Progenitor cell of endocrine pancreas (in vitro differentiated cells): ENCODE measurements around the gene PIGQ. TPM values are rescaled to one million over a fixed set of nuclear protein-coding genes. Genes with fewer than 3 reads are reported as not detected.

Experiments
- DNase-seq: peaks from one replicate; pipeline ENCODE4 v3.0.0; 2021; ENCODE audit warnings: low spot score; ENCODE audit not compliant: unreplicated experiment
- H3K27ac Mint-ChIP-seq: 2 replicates; pipeline ENCODE4 v1.8.0; 2021; ENCODE audit warnings: mild to moderate bottlenecking, moderate library complexity, mixed read lengths
- H3K27me3 Mint-ChIP-seq: 2 replicates; pipeline ENCODE4 v1.8.0; 2021; ENCODE audit warnings: mixed read lengths
- H3K36me3 Mint-ChIP-seq: 2 replicates; pipeline ENCODE4 v1.8.0; 2022; ENCODE audit warnings: mixed read lengths; ENCODE audit not compliant: insufficient read depth
- H3K4me1 Mint-ChIP-seq: 2 replicates; pipeline ENCODE4 v1.8.0; 2021; ENCODE audit warnings: low read depth, mixed read lengths
- H3K4me3 Mint-ChIP-seq: 2 replicates; pipeline ENCODE4 v1.8.0; 2021; ENCODE audit warnings: low read depth, mild to moderate bottlenecking, moderate library complexity, mixed read lengths
- H3K9me3 Mint-ChIP-seq: 2 replicates; pipeline ENCODE4 v1.8.0; 2021; ENCODE audit warnings: low read depth, mixed read lengths
- total RNA-seq: library from RNA; stranded (reverse); gene quantifications from 2 replicates; pipeline ENCODE4 v1.2.1, GENCODE V29; 2021
- TF ChIP-seq, protein P1 (sequence below): fragments of 200-600 bp; sonication (generic); IDR thresholded peaks from one replicate; pipeline ENCODE4 v1.5.0; 2021; ENCODE audit warnings: antibody characterized with exemption, mild to moderate bottlenecking; ENCODE audit not compliant: unreplicated experiment

Gene PIGQ
- total RNA-seq, 1 donor from 2014 or later: 109 TPM

DNA sequence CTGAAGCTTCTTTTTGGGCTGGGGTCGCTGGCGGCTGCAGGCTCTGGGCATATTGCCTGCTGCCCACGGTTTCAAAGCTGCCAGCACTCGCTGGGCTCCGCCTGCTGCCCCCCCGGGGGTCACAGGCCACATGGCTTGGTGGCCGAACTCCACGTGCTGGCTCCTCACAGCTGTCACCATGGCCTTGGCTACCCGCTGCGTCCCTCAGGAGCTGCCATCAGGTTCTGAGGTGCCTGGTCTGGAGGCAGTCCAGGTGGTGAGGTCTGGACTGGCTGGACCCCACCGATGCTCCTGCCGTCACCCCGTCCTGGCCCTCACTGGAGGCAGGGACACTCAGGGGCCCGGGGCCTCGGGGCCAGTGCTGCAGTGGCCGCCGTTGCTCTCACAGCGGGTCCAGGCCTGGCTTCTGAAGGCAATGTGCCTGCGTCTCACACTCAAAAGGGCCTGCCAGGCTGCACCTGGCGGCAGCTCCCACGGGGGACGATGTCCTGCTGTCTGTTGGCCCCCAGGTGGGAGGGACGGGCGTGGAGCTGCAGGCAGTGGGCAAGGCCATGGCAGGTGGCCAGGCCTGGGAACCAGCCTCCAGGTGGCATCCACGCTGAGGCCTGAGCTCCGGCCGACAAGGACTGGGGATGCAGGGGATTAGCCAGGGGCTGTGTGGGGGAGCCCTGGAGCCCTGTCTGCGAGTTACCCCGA, 29.0 kb upstream of the PIGQ start:
- Mint-ChIP-seq H3K27ac (no peak overlapping the region), H3K27me3 (no peaks in the 10 kb centered on the region), H3K4me1 (no peaks in the 10 kb centered on the region), H3K4me3 (no peak overlapping the region), H3K9me3 (no peaks in the 10 kb centered on the region), H3K36me3 (peaks cover 2% of the 10 kb centered on the region)
- TF ChIP-seq, protein P1, sequence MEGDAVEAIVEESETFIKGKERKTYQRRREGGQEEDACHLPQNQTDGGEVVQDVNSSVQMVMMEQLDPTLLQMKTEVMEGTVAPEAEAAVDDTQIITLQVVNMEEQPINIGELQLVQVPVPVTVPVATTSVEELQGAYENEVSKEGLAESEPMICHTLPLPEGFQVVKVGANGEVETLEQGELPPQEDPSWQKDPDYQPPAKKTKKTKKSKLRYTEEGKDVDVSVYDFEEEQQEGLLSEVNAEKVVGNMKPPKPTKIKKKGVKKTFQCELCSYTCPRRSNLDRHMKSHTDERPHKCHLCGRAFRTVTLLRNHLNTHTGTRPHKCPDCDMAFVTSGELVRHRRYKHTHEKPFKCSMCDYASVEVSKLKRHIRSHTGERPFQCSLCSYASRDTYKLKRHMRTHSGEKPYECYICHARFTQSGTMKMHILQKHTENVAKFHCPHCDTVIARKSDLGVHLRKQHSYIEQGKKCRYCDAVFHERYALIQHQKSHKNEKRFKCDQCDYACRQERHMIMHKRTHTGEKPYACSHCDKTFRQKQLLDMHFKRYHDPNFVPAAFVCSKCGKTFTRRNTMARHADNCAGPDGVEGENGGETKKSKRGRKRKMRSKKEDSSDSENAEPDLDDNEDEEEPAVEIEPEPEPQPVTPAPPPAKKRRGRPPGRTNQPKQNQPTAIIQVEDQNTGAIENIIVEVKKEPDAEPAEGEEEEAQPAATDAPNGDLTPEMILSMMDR: no peak
- no peak for DNase-seq

DNA sequence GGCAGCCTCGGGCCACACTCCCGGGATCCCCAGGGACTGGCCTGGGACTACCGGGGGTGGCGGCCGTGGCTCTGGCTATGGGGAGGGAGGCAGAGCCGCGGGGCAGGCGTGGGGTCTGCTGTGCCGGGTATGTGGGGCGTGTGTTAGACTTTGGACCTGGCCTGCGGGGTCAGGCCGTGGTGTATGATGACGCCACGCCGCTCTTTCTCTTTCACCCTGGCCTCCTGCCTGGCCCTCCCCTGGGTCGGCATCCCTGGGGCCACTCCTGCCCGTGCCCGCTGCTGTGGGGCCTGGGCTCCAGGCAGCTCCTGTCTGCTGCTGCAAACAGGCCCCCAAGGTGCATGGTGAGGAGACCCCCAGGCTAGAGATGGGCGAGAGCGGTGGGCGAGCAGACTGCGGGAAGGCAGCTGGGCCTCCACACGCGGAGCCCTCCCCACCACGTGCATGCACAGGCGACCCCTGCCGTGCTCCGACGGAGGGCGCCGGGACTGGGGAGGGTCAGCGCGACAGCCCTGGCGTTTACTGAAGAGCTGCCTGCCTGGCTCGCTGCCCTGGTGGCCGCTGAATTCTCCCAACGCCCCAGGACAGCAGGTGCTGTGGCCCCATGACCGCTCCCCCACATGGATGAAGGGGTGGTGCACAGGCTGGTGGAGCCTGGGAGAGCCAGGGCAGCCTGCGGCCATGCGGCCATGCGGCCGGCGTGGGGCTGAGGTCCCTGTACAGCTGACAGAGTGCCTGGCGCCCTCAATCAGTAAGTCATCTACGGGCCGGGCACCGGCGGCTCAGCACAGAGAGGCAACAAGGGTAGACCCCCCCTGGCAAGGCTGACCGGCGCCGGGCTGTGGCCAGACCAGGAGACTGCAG, 26.2 kb upstream of the PIGQ start:
- H3K36me3 Mint-ChIP-seq: peaks cover 2% of the 10 kb centered on the region
- no peak overlapping the region for H3K4me3 Mint-ChIP-seq
- no peaks in the 10 kb centered on the region for H3K27me3 Mint-ChIP-seq
- H3K9me3 Mint-ChIP-seq: no peaks in the 10 kb centered on the region
- TF ChIP-seq, protein P1: no peak
- no peak overlapping the region for H3K27ac Mint-ChIP-seq
- DNase-seq: no peak
- no peaks in the 10 kb centered on the region for H3K4me1 Mint-ChIP-seq

DNA sequence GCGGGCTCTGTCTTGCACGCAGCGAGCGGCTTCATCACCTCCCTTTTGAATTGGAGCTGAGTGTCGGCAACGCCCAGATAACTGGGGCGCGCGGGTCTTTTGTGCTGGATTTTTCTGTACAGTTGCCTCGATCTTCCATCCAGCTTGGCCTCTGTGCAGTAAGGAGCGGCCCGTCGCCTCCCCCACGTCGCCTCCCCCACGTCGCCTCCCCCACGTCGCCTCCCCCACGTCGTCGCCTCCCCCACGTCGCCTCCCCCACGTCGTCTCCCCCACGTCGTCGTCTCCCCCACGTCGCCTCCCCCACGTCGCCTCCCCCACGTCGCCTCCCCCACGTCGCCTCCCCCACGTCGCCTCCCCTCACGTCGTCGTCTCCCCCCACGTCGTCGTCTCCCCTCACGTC, 25.3 kb upstream of the PIGQ start:
- H3K4me3 Mint-ChIP-seq: no peak overlapping the region
- no peaks in the 10 kb centered on the region for H3K4me1 Mint-ChIP-seq
- no peaks in the 10 kb centered on the region for H3K9me3 Mint-ChIP-seq
- H3K27ac Mint-ChIP-seq: no peak overlapping the region
- H3K27me3 Mint-ChIP-seq: no peaks in the 10 kb centered on the region
- DNase-seq: no peak
- TF ChIP-seq, protein P1: no peak
- H3K36me3 Mint-ChIP-seq: no peaks in the 10 kb centered on the region

DNA sequence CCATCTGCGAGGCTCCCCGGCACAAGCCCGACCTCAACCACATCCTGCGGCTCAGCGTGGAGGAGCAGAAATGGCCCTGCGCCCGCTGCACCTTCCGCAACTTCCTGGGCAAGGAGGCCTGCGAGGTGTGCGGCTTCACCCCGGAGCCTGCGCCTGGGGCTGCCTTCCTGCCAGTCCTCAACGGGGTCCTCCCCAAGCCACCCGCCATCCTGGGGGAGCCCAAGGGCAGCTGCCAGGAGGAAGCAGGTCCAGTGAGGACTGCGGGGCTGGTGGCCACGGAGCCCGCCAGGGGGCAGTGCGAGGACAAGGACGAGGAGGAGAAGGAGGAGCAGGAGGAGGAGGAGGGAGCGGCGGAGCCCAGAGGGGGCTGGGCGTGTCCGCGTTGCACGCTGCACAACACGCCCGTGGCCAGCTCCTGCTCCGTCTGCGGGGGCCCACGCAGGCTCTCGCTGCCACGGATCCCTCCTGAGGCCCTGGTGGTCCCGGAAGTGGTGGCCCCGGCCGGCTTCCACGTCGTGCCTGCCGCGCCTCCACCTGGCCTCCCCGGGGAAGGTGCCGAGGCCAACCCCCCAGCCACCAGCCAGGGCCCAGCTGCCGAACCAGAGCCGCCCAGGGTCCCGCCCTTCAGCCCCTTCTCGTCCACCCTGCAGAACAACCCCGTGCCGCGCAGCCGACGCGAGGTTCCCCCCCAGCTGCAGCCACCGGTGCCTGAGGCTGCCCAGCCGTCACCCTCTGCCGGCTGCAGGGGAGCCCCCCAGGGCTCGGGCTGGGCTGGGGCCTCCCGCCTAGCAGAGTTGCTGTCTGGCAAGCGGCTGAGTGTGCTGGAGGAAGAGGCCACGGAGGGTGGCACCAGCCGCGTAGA, 22.6 kb upstream of the PIGQ start:
- H3K27me3 Mint-ChIP-seq: no peaks in the 10 kb centered on the region
- no peaks in the 10 kb centered on the region for H3K36me3 Mint-ChIP-seq
- H3K4me3 Mint-ChIP-seq: no peak overlapping the region
- TF ChIP-seq, protein P1: peak; percentile 57
- no peak overlapping the region for H3K27ac Mint-ChIP-seq
- DNase-seq: no peak
- no peaks in the 10 kb centered on the region for H3K9me3 Mint-ChIP-seq
- no peaks in the 10 kb centered on the region for H3K4me1 Mint-ChIP-seq

DNA sequence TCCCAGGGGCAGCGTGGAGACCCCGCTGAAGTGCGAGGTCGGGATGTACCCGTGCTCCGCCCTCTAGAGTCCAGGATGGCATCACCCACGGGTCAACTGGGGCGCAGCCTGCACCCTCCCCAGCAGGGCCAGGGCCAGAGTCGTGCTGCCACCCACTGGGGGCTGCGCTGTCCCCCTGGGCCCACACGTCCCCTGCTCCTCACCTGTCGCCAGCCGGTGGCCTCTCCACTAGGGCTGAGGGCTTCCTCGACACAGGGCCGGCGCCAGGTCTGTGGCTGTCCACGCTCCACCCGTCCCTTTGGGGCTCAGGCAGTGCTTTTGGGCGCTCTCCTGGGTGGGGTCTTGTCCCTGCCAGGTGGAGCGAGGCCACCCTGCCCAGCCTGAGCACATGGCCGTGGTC, 21.2 kb upstream of the PIGQ start:
- no peaks in the 10 kb centered on the region for H3K9me3 Mint-ChIP-seq
- no peak for DNase-seq
- no peaks in the 10 kb centered on the region for H3K4me1 Mint-ChIP-seq
- TF ChIP-seq, protein P1: no peak
- H3K4me3 Mint-ChIP-seq: no peak overlapping the region
- no peaks in the 10 kb centered on the region for H3K27me3 Mint-ChIP-seq
- H3K27ac Mint-ChIP-seq: no peak overlapping the region
- no peaks in the 10 kb centered on the region for H3K36me3 Mint-ChIP-seq
